ENCODE measurements around the gene CIRBP. TPM values are rescaled to one million over a fixed set of nuclear protein-coding genes. Genes with fewer than 3 reads are reported as not detected.
A peak's percentile ranks its signal among the peaks of the same experiment; 100 is the strongest.

Gene CIRBP
- total and polyA plus RNA-seq, 2 of the 13 experiments (the other 11 are each of a cell fraction or from before 2014, with no cell fraction given): 133 to 140 TPM

GRCh38 chr19:1275260-1275975, 6.3 kb downstream of the CIRBP start, which contains the start of gene FAM174C (continued):
- peak; percentile 42 for TF ChIP-seq CSRNP1 (CRISPR knock-in tag; IDR thresholded peaks at IDR 0.05)
- no peak for TF ChIP-seq KAT7 (CRISPR knock-in tag; IDR thresholded peaks at IDR 0.05; ENCODE audit: borderline replicate concordance)
- 0 out of 2 replicates have a peak, but pooled peaks have one; percentile 11 for TF ChIP-seq TERF1 (CRISPR knock-in tag; IDR thresholded peaks at IDR 0.05)
- TF ChIP-seq ATM (IDR thresholded peaks at IDR 0.05; ENCODE audit: borderline replicate concordance): no peak
- peak; percentile 60; the same call in 1 of the 2 replicates for TF ChIP-seq ZNF614 (CRISPR knock-in tag; IDR thresholded peaks at IDR 0.05; ENCODE audit: borderline replicate concordance)
- TF ChIP-seq ZNF34 (CRISPR knock-in tag; IDR thresholded peaks at IDR 0.05; ENCODE audit: borderline replicate concordance): no peak
- TF ChIP-seq HMGA1 (CRISPR knock-in tag; conservative IDR thresholded peaks at IDR 0.05): no peak
- TF ChIP-seq ZSCAN25 (CRISPR knock-in tag; IDR thresholded peaks at IDR 0.05): peak; percentile 78
- no peak for TF ChIP-seq CC2D1A (CRISPR knock-in tag; IDR thresholded peaks at IDR 0.05)
- TF ChIP-seq GABPA (IDR thresholded peaks at IDR 0.05; ENCODE audit: low read depth, low read length): no peak
- TF ChIP-seq GABPA (CRISPR knock-in tag; IDR thresholded peaks at IDR 0.05; ENCODE audit: low read depth): peak; percentile 52; the same call in 1 of the 2 replicates
- TF ChIP-seq TCF12 (IDR thresholded peaks at IDR 0.05): no peak
- TF ChIP-seq TCF12 (CRISPR knock-in tag; IDR thresholded peaks at IDR 0.05): peak; percentile 90
- no peak for TF ChIP-seq NFE2L1 (CRISPR knock-in tag; IDR thresholded peaks at IDR 0.05; ENCODE audit: borderline replicate concordance)
- no peak for TF ChIP-seq MLXIP (CRISPR knock-in tag; IDR thresholded peaks at IDR 0.05; ENCODE audit: borderline replicate concordance)
- no peak for TF ChIP-seq ZNF557 (CRISPR knock-in tag; IDR thresholded peaks at IDR 0.05)
- TF ChIP-seq KLF16 (CRISPR knock-in tag; IDR thresholded peaks at IDR 0.05): peak in 1 of 2 experiments; percentile 16; a peak in 1 of 4 replicates
- TF ChIP-seq NFYB (CRISPR knock-in tag; IDR thresholded peaks at IDR 0.05): peak; percentile 79
- no peak for TF ChIP-seq TRIM22 (IDR thresholded peaks at IDR 0.05)
- TF ChIP-seq ZNF501 (CRISPR knock-in tag; IDR thresholded peaks at IDR 0.05): peak; percentile 51; the same call in 1 of the 2 replicates
- no peak; the same call in 1 of the 2 replicates for TF ChIP-seq BRF2 (CRISPR knock-in tag; IDR thresholded peaks at IDR 0.05)
- TF ChIP-seq ZNF598 (CRISPR knock-in tag; IDR thresholded peaks at IDR 0.05; ENCODE audit: borderline replicate concordance): no peak

Data from HepG2 (cell line).